OCI-LY7 (cell line): Measurements from ENCODE around the gene RPRD1A. TPM values are rescaled to one million over a fixed set of nuclear protein-coding genes. Genes with fewer than 3 reads are reported as not detected.

ENCODE experiments used
- BruUV-seq: library from RNA; stranded (reverse); fragments of 400-500 nt; replicated peaks from 2 replicates; lab custom pipeline; 2021; lab: Mats Ljungman, UMichigan
- CTCF ChIA-PET: fragments of 300-600 bp; sonication (Branson Sonifier 250); formaldehyde crosslinking; loops from one replicate; lab custom pipeline; 2022; ENCODE audit warnings: antibody characterized with exemption; ENCODE audit not compliant: unreplicated experiment; lab: Charles Lee
- POLR2A ChIA-PET: fragments of 300-600 bp; sonication (Branson Sonifier 250); formaldehyde crosslinking; loops from one replicate; lab custom pipeline; 2022; ENCODE audit warnings: antibody characterized with exemption; lab: Charles Lee
- DNase-seq: peaks from one replicate; pipeline ENCODE4 v3.0.0-alpha.2; 2015; ENCODE audit warnings: low spot score
- H2AFZ ChIP-seq: fragments of 200-600 bp; sonication (generic), shearing (Covaris generic); 2 replicates; pipeline ENCODE4 v1.6.1; 2014; ENCODE audit warnings: mild to moderate bottlenecking, antibody characterized with exemption, low read length, moderate library complexity
- H3K27ac ChIP-seq: fragments of 200-600 bp; sonication (generic); 2 replicates; pipeline ENCODE4 v1.5.1; 2014; ENCODE audit warnings: mixed run types, low read depth, mild to moderate bottlenecking, moderate library complexity, low read length, inconsistent platforms; ENCODE audit not compliant: poor library complexity, severe bottlenecking
- H3K36me3 ChIP-seq: fragments of 200-600 bp; sonication (generic); 2 replicates; pipeline ENCODE4 v1.6.1; 2014; ENCODE audit warnings: mild to moderate bottlenecking, antibody characterized with exemption, low read length, moderate library complexity, mixed read lengths; ENCODE audit not compliant: insufficient read depth
- H3K4me1 ChIP-seq: fragments of 200-600 bp; sonication (generic); 2 replicates; pipeline ENCODE4 v1.5.1; 2014; ENCODE audit warnings: mild to moderate bottlenecking, low read length; ENCODE audit not compliant: insufficient read depth, poor library complexity, severe bottlenecking
- H3K4me2 ChIP-seq: fragments of 200-600 bp; sonication (generic); 2 replicates; pipeline ENCODE4 v1.6.1; 2014; ENCODE audit warnings: mild to moderate bottlenecking, low read length
- H3K4me3 ChIP-seq: fragments of 200-600 bp; sonication (generic); 2 replicates; pipeline ENCODE4 v1.5.1; 2014; ENCODE audit warnings: mild to moderate bottlenecking, low read depth, low read length; ENCODE audit not compliant: poor library complexity, severe bottlenecking
- H3K79me2 ChIP-seq: fragments of 200-600 bp; sonication (generic); 2 replicates; pipeline ENCODE4 v1.6.1; 2016; ENCODE audit warnings: low read depth, mild to moderate bottlenecking, low read length, moderate library complexity, mixed read lengths; ENCODE audit not compliant: insufficient read depth
- H3K9me2 ChIP-seq: fragments of 200-600 bp; sonication (generic); 2 replicates; pipeline ENCODE4 v1.6.1; 2016; ENCODE audit warnings: mild to moderate bottlenecking, low read length, mixed read lengths; ENCODE audit not compliant: insufficient read depth
- H3K9me3 ChIP-seq: fragments of 200-600 bp; sonication (generic); 2 replicates; pipeline ENCODE4 v1.6.1; 2014; ENCODE audit warnings: mild to moderate bottlenecking, mixed run types, low read length, mixed read lengths
- H4K20me1 ChIP-seq: fragments of 200-600 bp; sonication (generic); 2 replicates; pipeline ENCODE4 v1.6.1; 2014; ENCODE audit warnings: mild to moderate bottlenecking, antibody characterized with exemption, low read length, moderate library complexity, mixed read lengths; ENCODE audit not compliant: insufficient read depth
- EZH2phosphoT487 ChIP-seq: fragments of 200-600 bp; sonication (generic); IDR thresholded peaks from 2 replicates; pipeline ENCODE4 v1.6.1; 2018; ENCODE audit warnings: low read depth, borderline replicate concordance, mild to moderate bottlenecking, mixed run types, antibody characterized with exemption, low read length, moderate library complexity, mixed read lengths
- intact Hi-C: fragments of 100-400 bp; cut with micrococcal nuclease; formaldehyde crosslinking; loops from one replicate; pipeline ENCODE4 v1.10.0; 2022; ENCODE audit not compliant: unreplicated experiment
- total RNA-seq, 2 experiments: library from RNA; depleted of rRNA in 1 of 2; stranded (reverse); fragments of >200 nt in 1 of 2; shearing (Covaris generic) in 1 of 2; gene quantifications; 2 replicates each; pipeline ENCODE4 v1.2.3, GENCODE V29; 2014 to 2022
- TF ChIP-seq, protein P1 (sequence below): fragments of 200-600 bp; sonication (generic); conservative IDR thresholded peaks from 2 replicates; pipeline ENCODE4 v1.5.1; 2014; ENCODE audit warnings: mild to moderate bottlenecking, antibody characterized with exemption, low read length, moderate library complexity, mixed read lengths

Gene RPRD1A
- total RNA-seq, 2 experiments from 2014 or later, result 37.9 to 45.4 TPM

DNA sequence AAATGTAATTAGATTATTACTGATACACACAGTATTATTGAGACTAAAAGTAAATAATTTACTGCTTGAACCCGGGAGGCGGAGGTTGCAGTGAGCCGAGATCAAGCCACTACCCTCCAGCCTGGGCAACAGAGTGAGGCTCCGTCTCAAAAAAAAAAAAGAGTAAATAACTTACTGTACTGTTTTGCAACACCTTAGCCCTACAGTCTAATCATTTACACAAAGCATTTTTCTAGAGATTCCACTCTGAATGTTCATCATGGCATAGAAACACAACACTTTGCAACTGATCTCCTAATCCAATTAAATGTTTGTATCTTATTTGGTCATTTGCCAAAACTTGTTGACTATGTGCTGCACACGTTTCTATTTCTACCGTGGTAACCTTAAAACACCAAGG, 118.3 kb downstream of the RPRD1A start:
- TF ChIP-seq, protein P1, sequence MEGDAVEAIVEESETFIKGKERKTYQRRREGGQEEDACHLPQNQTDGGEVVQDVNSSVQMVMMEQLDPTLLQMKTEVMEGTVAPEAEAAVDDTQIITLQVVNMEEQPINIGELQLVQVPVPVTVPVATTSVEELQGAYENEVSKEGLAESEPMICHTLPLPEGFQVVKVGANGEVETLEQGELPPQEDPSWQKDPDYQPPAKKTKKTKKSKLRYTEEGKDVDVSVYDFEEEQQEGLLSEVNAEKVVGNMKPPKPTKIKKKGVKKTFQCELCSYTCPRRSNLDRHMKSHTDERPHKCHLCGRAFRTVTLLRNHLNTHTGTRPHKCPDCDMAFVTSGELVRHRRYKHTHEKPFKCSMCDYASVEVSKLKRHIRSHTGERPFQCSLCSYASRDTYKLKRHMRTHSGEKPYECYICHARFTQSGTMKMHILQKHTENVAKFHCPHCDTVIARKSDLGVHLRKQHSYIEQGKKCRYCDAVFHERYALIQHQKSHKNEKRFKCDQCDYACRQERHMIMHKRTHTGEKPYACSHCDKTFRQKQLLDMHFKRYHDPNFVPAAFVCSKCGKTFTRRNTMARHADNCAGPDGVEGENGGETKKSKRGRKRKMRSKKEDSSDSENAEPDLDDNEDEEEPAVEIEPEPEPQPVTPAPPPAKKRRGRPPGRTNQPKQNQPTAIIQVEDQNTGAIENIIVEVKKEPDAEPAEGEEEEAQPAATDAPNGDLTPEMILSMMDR, result no peak
- TF ChIP-seq EZH2phosphoT487, result no peak
- CTCF ChIA-PET, result no interaction called here

GRCh38 chr18:35948080-35948479, 119.3 kb downstream of the RPRD1A start:
- POLR2A ChIA-PET, result no interaction called here
- TF ChIP-seq, protein P1, result no peak
- TF ChIP-seq EZH2phosphoT487, result no peak
- no peak for DNase-seq
- Histone ChIP-seq H3K36me3 (no peaks in the 10 kb centered on the region), H3K27ac (no peak overlapping the region), H4K20me1 (no peaks in the 10 kb centered on the region), H3K9me3 (no peaks in the 10 kb centered on the region), H3K79me2 (no peaks in the 10 kb centered on the region), H3K9me2 (no peaks in the 10 kb centered on the region), H2AFZ (no peak overlapping the region), H3K4me3 (no peak overlapping the region), H3K4me1 (no peaks in the 10 kb centered on the region), H3K4me2 (no peak overlapping the region)
- BruUV-seq, result no TSS peak
- intact Hi-C loops, result no loop called here
- CTCF ChIA-PET, result no interaction called here

More for the DNA sequence above, 118.3 kb downstream of the RPRD1A start:
- Histone ChIP-seq H3K4me3 (no peak overlapping the region), H3K79me2 (no peaks in the 10 kb centered on the region), H3K36me3 (no peaks in the 10 kb centered on the region), H4K20me1 (no peaks in the 10 kb centered on the region), H3K27ac (no peak overlapping the region), H3K4me1 (no peaks in the 10 kb centered on the region), H2AFZ (no peak overlapping the region), H3K4me2 (no peak overlapping the region), H3K9me3 (no peaks in the 10 kb centered on the region), H3K9me2 (no peaks in the 10 kb centered on the region)
- intact Hi-C loops, result no loop called here
- BruUV-seq, result no TSS peak
- POLR2A ChIA-PET, result no interaction called here
- DNase-seq, result no peak

GRCh38 chr18:35942661-35943060, 124.7 kb downstream of the RPRD1A start:
- Histone ChIP-seq H3K27ac (no peak overlapping the region), H3K79me2 (no peaks in the 10 kb centered on the region), H3K4me3 (no peak overlapping the region), H4K20me1 (no peaks in the 10 kb centered on the region), H2AFZ (no peak overlapping the region), H3K36me3 (no peaks in the 10 kb centered on the region), H3K4me1 (no peaks in the 10 kb centered on the region), H3K4me2 (no peak overlapping the region), H3K9me3 (no peaks in the 10 kb centered on the region), H3K9me2 (no peaks in the 10 kb centered on the region)
- POLR2A ChIA-PET, result no interaction called here
- no TSS peak for BruUV-seq
- TF ChIP-seq, protein P1, result no peak
- no peak for TF ChIP-seq EZH2phosphoT487
- no peak for DNase-seq
- CTCF ChIA-PET, result no interaction called here
- intact Hi-C loops, result no loop called here
